HEK293T (cell line): ENCODE measurements around the gene ZBTB46.

Source experiments
- ARNT ChIP-seq: fragments of 450-650 bp; IDR thresholded peaks from 2 replicates; pipeline ENCODE4 v1.6.1; 2017; ENCODE audit warnings: mild to moderate bottlenecking
- BHLHE40 ChIP-seq: fragments of 450-650 bp; IDR thresholded peaks from 2 replicates; pipeline ENCODE4 v1.6.1; 2016; ENCODE audit warnings: mild to moderate bottlenecking, moderate library complexity, borderline replicate concordance
- FOXA1 ChIP-seq: fragments of 450-650 bp; IDR thresholded peaks from 2 replicates; pipeline ENCODE4 v1.6.1; 2016; ENCODE audit warnings: mild to moderate bottlenecking
- HDGF ChIP-seq: fragments of 450-650 bp; IDR thresholded peaks from 2 replicates; pipeline ENCODE4 v1.6.1; 2017; ENCODE audit warnings: antibody characterized with exemption, borderline replicate concordance
- SP1 ChIP-seq: fragments of 450-650 bp; IDR thresholded peaks from 2 replicates; pipeline ENCODE4 v1.6.1; 2017
- TARDBP ChIP-seq: fragments of 450-650 bp; IDR thresholded peaks from 2 replicates; pipeline ENCODE4 v1.6.1; 2016

GRCh38 chr20:63840405-63840828, 9.4 kb upstream of the ZBTB46 start:
- no peak for TF ChIP-seq TARDBP
- no peak for TF ChIP-seq FOXA1
- TF ChIP-seq SP1: no peak
- no peak for TF ChIP-seq HDGF
- no peak for TF ChIP-seq ARNT
- no peak for TF ChIP-seq BHLHE40
